ENCODE measurements around the gene SOCS7. TPM values are rescaled to one million over a fixed set of nuclear protein-coding genes. Genes with fewer than 3 reads are reported as not detected.
"Not testable (repeated sequence)": the region's sequence is repeated elsewhere in the genome, so short reads cannot be mapped to it uniquely, and the experiment has no call there.

Gene SOCS7
- total and polyA plus RNA-seq, 10 of the 15 experiments (the other 5 are each of a cell fraction or from before 2014, with no cell fraction given): 0.68 to 12.8 (median 7.3) TPM

GRCh38 chr17:38437313-38437712, 85.7 kb downstream of the SOCS7 start:
- FAIRE-seq; H3K27ac ChIP-seq (ENCODE audit: control insufficient read depth, insufficient read depth); BruUV-seq (replicated peaks); H4K20me1 ChIP-seq (ENCODE audit: control insufficient read depth, insufficient read depth); H3K79me2 ChIP-seq (ENCODE audit: control insufficient read depth, insufficient read depth, low read length); ATAC-seq; POLR2A ChIA-PET; H3K4me1 ChIP-seq (ENCODE audit: control insufficient read depth, insufficient read depth, low read length); SMC1A ChIA-PET (ENCODE audit: uncharacterized antibody, unreplicated experiment); H3K27me3 ChIP-seq (replicated peaks in 1 of 2; ENCODE audit: control insufficient read depth in 2 of 2, insufficient read depth in 2 of 2, low read length in 1 of 2); H3K36me3 ChIP-seq (ENCODE audit: control insufficient read depth in 2 of 2, insufficient read depth in 2 of 2, low read length in 1 of 2); H2AFZ ChIP-seq (ENCODE audit: control insufficient read depth, low read depth, low read length); RAD21 ChIA-PET (ENCODE audit: unreplicated experiment); H3K4me2 ChIP-seq (ENCODE audit: control insufficient read depth, insufficient read depth); DNase-seq (ENCODE audit: low read depth, low spot score); H3K9ac ChIP-seq (ENCODE audit: control insufficient read depth, insufficient read depth, low read length); intact Hi-C loops (cut with micrococcal nuclease; ENCODE audit: unreplicated experiment); H3K4me3 ChIP-seq; in situ Hi-C loops (cut with MboI); H3K9me3 ChIP-seq (replicated peaks; ENCODE audit: control insufficient read depth, insufficient read depth, low read length): not testable (repeated sequence)
- CTCF ChIA-PET: interaction anchor here (0.9 to 1.6 kb wide), 3 partner anchors 14 to 88 kb away, joined by 4 to 6 read pairs (median 6); no protein-coding TSS in a partner anchor
- WGBS (ENCODE audit: insufficient coverage, insufficient replicate concordance, low lambda C conversion rate, missing lambda C conversion rate): 0% methylated on average over 1 of the region's 1 CpG

GRCh38 chr17:38439436-38439835, 87.8 kb downstream of the SOCS7 start:
- FAIRE-seq: no peak
- SMC1A ChIA-PET (ENCODE audit: uncharacterized antibody, unreplicated experiment): interaction anchor here (0.7 to 1.2 kb wide), 2 partner anchors 50 to 669 kb away, joined by 3 read pairs; no protein-coding TSS in a partner anchor

More at GRCh38 chr17:38439436-38439835, 87.8 kb downstream of the SOCS7 start:
- no peak overlapping the region for H3K9ac ChIP-seq (ENCODE audit: control insufficient read depth, insufficient read depth, low read length)
- POLR2A ChIA-PET: no interaction called here
- CTCF ChIA-PET: interaction anchor here (0.9 to 1.2 kb wide), 3 partner anchors 119 to 228 kb away, joined by 3 to 5 read pairs (median 4); no protein-coding TSS in a partner anchor
- ATAC-seq (no peak), DNase-seq (ENCODE audit: low read depth, low spot score) (no peak)
- TF ChIP-seq BCLAF1 (IDR thresholded peaks at IDR 0.05) (no peak), BRCA1 (IDR thresholded peaks at IDR 0.05; ENCODE audit: low read depth, low read length) (no peak), CREM (IDR thresholded peaks at IDR 0.05; ENCODE audit: low read depth) (no peak), SREBF1 (IDR thresholded peaks at IDR 0.05; ENCODE audit: low read length) (no peak), POU2F2 (IDR thresholded peaks at IDR 0.05; ENCODE audit: borderline replicate concordance, low read depth, low read length) (no peak)
- H4K20me1 ChIP-seq (ENCODE audit: control insufficient read depth, insufficient read depth): no peaks in the 10 kb centered on the region
- 68% methylated on average over 5 of the region's 5 CpGs for WGBS (ENCODE audit: insufficient coverage, insufficient replicate concordance, low lambda C conversion rate, missing lambda C conversion rate)
- intact Hi-C loops (cut with micrococcal nuclease; ENCODE audit: unreplicated experiment): no loop called here
- no peak overlapping the region for H3K4me3 ChIP-seq
- H2AFZ ChIP-seq (ENCODE audit: control insufficient read depth, low read depth, low read length): no peak overlapping the region
- H3K4me2 ChIP-seq (ENCODE audit: control insufficient read depth, insufficient read depth): no peak overlapping the region
- in situ Hi-C loops (cut with MboI): no loop called here
- no TSS peak for BruUV-seq (replicated peaks)
- no peaks in the 10 kb centered on the region for H3K27me3 ChIP-seq (replicated peaks in 1 of 2; ENCODE audit: control insufficient read depth in 2 of 2, insufficient read depth in 2 of 2, low read length in 1 of 2)
- no peaks in the 10 kb centered on the region for H3K79me2 ChIP-seq (ENCODE audit: control insufficient read depth, insufficient read depth, low read length)
- H3K27ac ChIP-seq (ENCODE audit: control insufficient read depth, insufficient read depth): no peak overlapping the region
- H3K4me1 ChIP-seq (ENCODE audit: control insufficient read depth, insufficient read depth, low read length): peaks cover 5% of the 10 kb centered on the region; the same call in 1 of the 2 replicates
- no peaks in the 10 kb centered on the region for H3K36me3 ChIP-seq (ENCODE audit: control insufficient read depth in 2 of 2, insufficient read depth in 2 of 2, low read length in 1 of 2)
- H3K9me3 ChIP-seq (replicated peaks; ENCODE audit: control insufficient read depth, insufficient read depth, low read length): no peaks in the 10 kb centered on the region
- RAD21 ChIA-PET (ENCODE audit: unreplicated experiment): no interaction called here

Measured in GM12878 (cell line).